ENCODE data around the gene CDKL1.

- TF ChIP-seq POLR2A (IDR thresholded peaks at IDR 0.05) (no peak), POLR2AphosphoS5 (IDR thresholded peaks at IDR 0.05) (no peak)
Measured at GRCh38 chr14:50379563-50379962, 17.1 kb downstream of the CDKL1 start.
